Measurements from ENCODE around the gene KATNIP.
A peak's percentile ranks its signal among the peaks of the same experiment; 100 is the strongest.
"Not testable (repeated sequence)": the region's sequence is repeated elsewhere in the genome, so short reads cannot be mapped to it uniquely, and the experiment has no call there.

The KATNIP gene

DNA sequence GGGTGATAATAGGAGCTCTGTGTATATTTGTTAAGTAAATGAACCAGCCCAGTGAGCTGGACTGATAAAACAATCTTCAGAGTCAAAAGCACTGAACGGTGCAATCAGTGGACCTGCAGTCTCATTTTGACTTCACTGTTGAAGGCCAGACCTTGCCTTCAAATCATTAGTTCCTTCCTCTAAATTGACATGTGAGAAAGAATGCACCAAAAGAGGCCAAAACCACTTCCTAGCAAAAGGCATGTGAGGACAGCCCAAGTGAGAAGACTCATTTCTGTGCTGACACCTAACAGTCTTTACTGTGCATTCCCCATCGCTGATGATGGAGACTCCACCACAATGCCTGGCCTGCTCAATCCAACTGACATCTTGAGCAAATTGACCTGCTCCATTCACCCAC lies 10.8 kb upstream of the KATNIP start:
- DNase-seq, result no peak

- DNase-seq, result no peak
Measured at GRCh38 chr16:27539636-27540035, 10.3 kb upstream of the KATNIP start.

GRCh38 chr16:27543801-27544200 lies 6.1 kb upstream of the KATNIP start:
- DNase-seq, result no peak

DNA sequence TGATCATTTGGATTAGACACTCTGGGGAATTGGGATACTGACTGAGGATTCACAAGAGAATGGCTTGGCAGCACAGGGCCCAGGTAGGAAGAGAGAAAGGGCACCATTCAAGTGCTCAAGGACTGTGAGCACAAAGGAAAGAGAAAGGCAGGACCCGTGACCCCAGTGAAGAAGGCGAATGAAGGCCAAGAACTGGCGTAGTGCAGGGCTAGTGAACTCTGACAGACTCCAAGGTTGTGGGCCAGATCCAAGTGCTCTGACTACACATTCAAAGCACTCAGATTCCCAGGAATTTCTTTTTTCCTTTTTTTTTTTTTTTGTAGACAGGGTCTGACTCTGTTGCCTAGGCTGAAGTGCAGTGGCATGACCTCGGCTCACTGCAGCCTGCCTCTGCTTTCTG lies 5.3 kb upstream of the KATNIP start:
- no peak for DNase-seq

DNA sequence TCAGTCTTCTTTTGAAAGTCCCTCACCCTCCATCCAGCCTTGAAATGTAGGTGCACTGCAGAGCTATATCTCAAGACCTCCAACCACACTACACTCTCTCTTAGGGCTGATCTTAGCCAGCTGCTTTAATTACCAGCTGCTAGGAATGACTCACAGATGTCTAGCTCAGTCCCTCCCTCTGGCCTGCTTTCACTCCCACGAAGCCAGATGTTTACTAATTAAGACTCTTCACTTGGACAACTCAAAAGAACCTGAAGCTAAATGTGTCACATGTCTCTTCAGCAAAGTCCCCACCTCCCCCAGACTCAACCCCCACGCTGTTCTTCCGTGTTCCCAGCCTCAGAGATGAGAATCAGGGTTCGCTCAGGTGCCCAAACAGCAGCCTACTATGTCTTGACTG lies 2.8 kb upstream of the KATNIP start:
- peak; percentile 5 for DNase-seq

GRCh38 chr16:27547851-27548250 lies 2.1 kb upstream of the KATNIP start:
- no peak for DNase-seq

DNA sequence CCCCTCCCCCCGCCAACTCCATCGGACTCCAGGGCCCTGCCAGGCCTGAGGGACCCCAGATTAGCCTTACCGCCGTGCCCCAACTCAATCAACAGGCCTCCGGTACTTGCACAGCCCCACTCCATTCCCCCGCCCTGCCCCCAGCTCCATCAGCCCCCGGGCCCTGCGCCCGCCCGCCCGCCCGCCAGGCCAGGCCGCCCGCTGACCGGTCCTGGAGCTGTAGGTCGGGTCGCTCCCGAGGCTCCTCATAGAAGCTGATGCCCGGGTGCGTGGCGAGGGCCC lies 539 bp upstream of the KATNIP start:
- DNase-seq, result no peak

- no peak for DNase-seq
Measured at GRCh38 chr16:27550582-27550920, 607 bp downstream of the KATNIP start.

GRCh38 chr16:27551036-27551435 lies 1.1 kb downstream of the KATNIP start:
- DNase-seq, result no peak

- no peak for DNase-seq
Measured at GRCh38 chr16:27556471-27556870, 6.5 kb downstream of the KATNIP start.

DNA sequence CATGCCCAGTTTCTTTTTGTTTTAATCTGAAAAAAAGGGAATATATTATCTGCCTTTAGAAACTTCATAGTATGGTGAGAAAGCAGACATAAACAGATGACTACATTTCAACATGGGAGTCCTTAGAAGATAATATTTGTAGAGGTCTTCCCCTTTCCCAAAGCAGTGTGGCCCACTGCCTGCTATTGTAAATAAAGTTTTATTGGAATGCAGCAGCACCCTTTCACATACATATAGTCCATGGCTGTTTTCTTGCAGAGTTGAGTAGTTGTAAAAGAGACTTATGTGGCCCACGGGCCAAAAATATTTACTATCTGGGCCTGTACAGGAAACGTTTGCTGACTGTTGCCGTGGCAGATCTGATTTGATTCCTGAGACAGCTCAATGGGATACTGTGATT lies 8.5 kb downstream of the KATNIP start:
- DNase-seq, result no peak

GRCh38 chr16:27558932-27559331 lies 9.0 kb downstream of the KATNIP start:
- no peak for DNase-seq

GRCh38 chr16:27561216-27561615 lies 11.3 kb downstream of the KATNIP start:
- no peak for DNase-seq

- DNase-seq, result no peak
Measured at GRCh38 chr16:27564224-27564623, 14.3 kb downstream of the KATNIP start.

GRCh38 chr16:27566417-27566816 lies 16.5 kb downstream of the KATNIP start:
- DNase-seq, result peak; percentile 13

DNA sequence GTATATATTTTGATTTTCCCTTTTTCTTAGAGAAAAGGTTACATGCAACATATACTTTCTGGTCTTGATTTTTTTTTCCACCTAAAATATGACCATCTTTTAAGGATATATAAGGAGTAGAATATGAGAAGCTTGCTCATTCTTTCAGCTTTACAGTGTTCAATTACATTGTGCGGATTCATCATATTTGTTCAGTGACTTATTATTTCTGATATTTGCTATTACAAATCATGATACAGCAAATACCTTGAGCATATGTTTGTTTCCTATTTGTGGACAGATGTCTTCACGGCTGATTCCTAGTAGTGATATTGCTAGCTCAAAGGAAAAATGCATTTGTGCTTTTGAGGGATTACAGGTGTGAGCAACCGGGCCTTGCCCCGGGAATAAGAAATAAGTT lies 18.1 kb downstream of the KATNIP start:
- no peak for DNase-seq

- not testable (repeated sequence) for DNase-seq
Measured at GRCh38 chr16:27570986-27571385, 21.0 kb downstream of the KATNIP start.

GRCh38 chr16:27571433-27572326 lies 21.7 kb downstream of the KATNIP start:
- DNase-seq, result no peak

- DNase-seq, result no peak
Measured at GRCh38 chr16:27572711-27573110, 22.8 kb downstream of the KATNIP start.

DNA sequence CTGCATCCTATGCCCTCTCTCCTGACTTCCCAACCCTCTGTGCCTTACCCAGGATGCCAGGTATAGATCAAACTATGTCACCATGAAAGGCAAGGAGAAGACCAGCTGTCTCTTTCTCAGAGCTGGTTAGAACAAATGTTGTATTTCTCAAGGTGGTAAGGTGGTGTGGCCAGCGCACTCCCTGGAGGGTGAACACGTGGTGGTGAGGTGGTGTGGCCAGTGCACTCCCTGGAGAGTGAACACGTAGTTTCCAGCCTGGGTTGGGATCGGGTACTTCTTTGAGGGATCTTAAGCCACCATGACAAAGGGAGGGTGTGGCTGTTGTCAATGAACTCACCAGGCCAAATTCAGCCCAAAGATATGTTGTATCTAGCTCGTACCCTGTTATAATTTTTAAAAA lies 26.8 kb downstream of the KATNIP start:
- DNase-seq, result no peak

DNA sequence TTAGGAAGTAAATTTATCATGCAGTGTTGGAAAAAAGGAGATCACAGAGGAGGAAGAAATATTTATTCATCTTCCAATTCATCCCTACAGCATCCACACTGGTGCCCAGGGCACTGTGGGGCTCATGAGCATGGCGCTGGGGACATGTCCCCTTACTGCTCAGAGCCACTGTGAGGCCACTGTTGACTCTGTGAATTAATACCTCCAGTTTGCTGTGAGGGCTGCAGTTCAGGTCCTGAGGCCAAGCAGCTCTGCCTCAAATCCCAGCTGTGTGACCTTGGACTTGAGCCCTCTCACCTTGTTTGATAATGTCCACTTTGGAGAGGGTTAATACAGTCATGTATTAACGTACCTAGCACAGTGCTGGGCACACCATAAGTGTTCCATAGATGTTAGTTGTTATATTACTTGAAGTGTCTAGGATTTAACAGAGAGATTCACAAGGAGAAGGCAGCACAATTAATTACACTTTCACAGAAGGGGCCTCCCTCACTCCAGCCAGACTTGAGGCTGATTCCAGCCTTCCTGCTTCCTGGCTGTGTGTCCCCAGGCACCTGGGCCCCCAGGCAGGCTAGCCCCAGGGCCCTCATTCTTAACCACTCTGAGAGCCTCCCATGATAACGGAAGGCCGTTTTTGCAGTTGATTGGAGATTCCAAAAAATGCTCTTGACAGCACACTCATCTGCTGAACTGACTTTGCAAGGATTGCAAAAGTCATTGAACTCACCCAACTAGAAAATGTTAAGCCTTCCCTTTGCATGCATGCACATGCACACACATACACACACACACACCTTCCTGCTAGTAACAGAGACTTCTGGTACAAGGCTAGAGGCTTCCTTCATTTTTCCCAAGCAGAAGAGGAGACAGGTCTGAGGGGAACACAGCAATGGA lies 29.4 kb downstream of the KATNIP start:
- DNase-seq, result no peak

GRCh38 chr16:27582883-27583282 lies 32.9 kb downstream of the KATNIP start:
- DNase-seq, result no peak

DNA sequence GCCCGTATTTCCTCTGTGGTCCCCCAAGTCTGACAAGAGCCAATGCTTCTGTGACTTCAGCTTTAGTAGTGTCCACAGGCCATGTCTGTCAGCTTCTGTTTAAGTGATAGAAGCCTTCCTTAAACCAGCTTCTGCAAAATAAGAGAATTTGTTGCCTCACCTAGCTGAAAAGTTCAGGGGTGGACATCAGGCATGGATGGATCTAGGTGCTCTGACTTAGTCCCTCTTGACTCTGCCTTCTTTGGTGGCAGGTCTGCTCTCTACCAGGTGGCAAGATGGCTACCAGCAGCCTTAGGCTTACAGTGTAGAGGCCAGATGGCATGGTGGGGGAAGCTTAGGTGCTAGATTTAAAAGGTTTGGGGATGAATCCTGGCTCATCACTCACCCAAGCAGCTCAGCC lies 33.7 kb downstream of the KATNIP start:
- DNase-seq, result no peak

DNA sequence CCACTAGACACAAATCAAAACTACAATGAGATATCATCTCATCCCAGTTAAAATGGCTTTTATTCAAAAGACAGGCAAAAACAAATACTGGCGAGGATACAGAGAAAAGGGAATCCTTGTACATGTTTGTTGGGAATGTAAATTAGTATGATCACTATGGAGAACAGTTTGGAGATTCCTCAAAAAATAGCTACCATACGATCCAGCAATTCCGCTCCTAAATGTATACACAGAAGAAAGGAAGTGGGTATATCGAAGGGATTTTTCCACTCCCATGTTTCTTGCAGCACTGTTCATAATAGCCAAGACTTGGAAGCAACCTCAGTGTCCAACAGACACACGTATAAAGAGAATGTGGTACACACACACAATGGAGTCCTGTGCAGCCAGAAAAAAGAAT lies 35.3 kb downstream of the KATNIP start:
- DNase-seq, result no peak

All from suppressor macrophage treated with lipopolysaccharide for 4 hours (primary cell).